SK-N-MC (cell line): Measurements from ENCODE around the gene ARRDC2.

Experiments used
- EZH2 ChIP-seq: fragments of 200-600 bp; sonication (generic); IDR thresholded peaks from one replicate; pipeline ENCODE4 v1.6.1; 2017; ENCODE audit warnings: antibody characterized with exemption
- POLR2AphosphoS5 ChIP-seq: IDR thresholded peaks from 2 replicates; pipeline ENCODE4 v1.6.1; 2012; ENCODE audit warnings: mild to moderate bottlenecking, low read depth, low read length, borderline replicate concordance

DNA sequence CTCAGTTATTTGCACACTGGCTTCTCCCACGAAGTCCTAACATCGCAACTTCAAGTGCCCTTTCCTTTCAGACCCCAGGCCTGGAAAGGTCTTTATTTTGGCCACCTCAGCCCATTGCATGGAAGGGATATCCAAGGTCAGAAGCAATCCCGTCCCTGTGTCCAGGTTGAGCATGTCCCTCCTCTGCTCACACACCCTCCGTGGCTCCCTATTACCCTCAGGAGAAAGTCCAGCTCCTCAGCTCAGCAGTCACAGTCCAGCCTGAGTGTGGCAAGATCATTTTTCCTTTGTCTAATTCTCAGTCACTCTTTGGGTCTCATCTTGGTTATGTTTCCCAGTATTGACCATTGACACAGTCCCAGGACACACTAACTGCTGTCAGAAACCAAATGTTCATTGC lies 19.2 kb downstream of the ARRDC2 start:
- TF ChIP-seq POLR2AphosphoS5 = no peak
- TF ChIP-seq EZH2 = no peak
